NCI-H748 (cell line): ENCODE data around the gene GALNT2.

ENCODE experiments used
- DNase-seq: peaks from one replicate; lab custom pipeline; 2025; ENCODE audit not compliant: unreplicated experiment; lab: John Stamatoyannopoulos, UW

GALNT2 gene

GRCh38 chr1:230071316-230071715, 4.3 kb downstream of the GALNT2 start:
- DNase-seq, result no peak

GRCh38 chr1:230072296-230072695, 5.3 kb downstream of the GALNT2 start:
- no peak for DNase-seq

- no peak for DNase-seq
These were observed 5.8 kb downstream of the GALNT2 start for GRCh38 chr1:230072866-230073265.

- DNase-seq, result no peak
These were observed 6.5 kb downstream of the GALNT2 start for GRCh38 chr1:230073371-230074035.

- DNase-seq, result no peak
These were observed 7.2 kb downstream of the GALNT2 start for GRCh38 chr1:230074270-230074669.

GRCh38 chr1:230074762-230075161, 7.7 kb downstream of the GALNT2 start:
- DNase-seq, result no peak

GRCh38 chr1:230076121-230076520, 9.1 kb downstream of the GALNT2 start:
- no peak for DNase-seq

- no peak for DNase-seq
These were observed 10.0 kb downstream of the GALNT2 start for GRCh38 chr1:230077011-230077410.

- no peak for DNase-seq
These were observed 10.6 kb downstream of the GALNT2 start for GRCh38 chr1:230077436-230078213.

- no peak for DNase-seq
These were observed 12.4 kb downstream of the GALNT2 start for GRCh38 chr1:230079199-230080024.

GRCh38 chr1:230080822-230081221, 13.8 kb downstream of the GALNT2 start:
- DNase-seq, result no peak

GRCh38 chr1:230081751-230082150, 14.7 kb downstream of the GALNT2 start:
- no peak for DNase-seq

GRCh38 chr1:230082211-230082610, 15.2 kb downstream of the GALNT2 start:
- no peak for DNase-seq

GRCh38 chr1:230083053-230083452, 16.0 kb downstream of the GALNT2 start:
- no peak for DNase-seq

GRCh38 chr1:230083746-230084407, 16.8 kb downstream of the GALNT2 start:
- DNase-seq, result no peak

GRCh38 chr1:230084408-230085177, 17.6 kb downstream of the GALNT2 start:
- DNase-seq, result no peak

- DNase-seq, result no peak
These were observed 18.1 kb downstream of the GALNT2 start for GRCh38 chr1:230085178-230085515.

- no peak for DNase-seq
These were observed 19.1 kb downstream of the GALNT2 start for GRCh38 chr1:230086151-230086550.

- DNase-seq, result peak; percentile 9
These were observed 20.1 kb downstream of the GALNT2 start for GRCh38 chr1:230087028-230087716.

GRCh38 chr1:230087717-230088105, 20.7 kb downstream of the GALNT2 start:
- DNase-seq, result no peak
